Peyer's patch (tissue), 4 donors: Measurements from ENCODE around the gene TST.

Experiments used
- POLR2A ChIP-seq, 2 donors: fragments of 450-650 bp; IDR thresholded peaks; one replicate each; pipeline ENCODE4 v1.5.1; 2017; ENCODE audit warnings: antibody characterized with exemption in 2 of 2, mild to moderate bottlenecking in 2 of 2, moderate library complexity in 2 of 2
- TF ChIP-seq, protein P1 (sequence below), 6 experiments: fragments of 450-650 bp in 4 of 6; fragments of 200-600 bp in 2 of 6; sonication (generic) in 1 of 6; IDR thresholded peaks; one replicate each; pipeline ENCODE4 v1.5.1; 2017 to 2019; ENCODE audit warnings: antibody characterized with exemption in 6 of 6, mild to moderate bottlenecking in 3 of 6, moderate library complexity in 1 of 6

GRCh38 chr22:36991206-36991605 is 28.0 kb downstream of the TST start:
- TF ChIP-seq POLR2A (IDR thresholded peaks at IDR 0.05): no peak
- TF ChIP-seq, protein P1, sequence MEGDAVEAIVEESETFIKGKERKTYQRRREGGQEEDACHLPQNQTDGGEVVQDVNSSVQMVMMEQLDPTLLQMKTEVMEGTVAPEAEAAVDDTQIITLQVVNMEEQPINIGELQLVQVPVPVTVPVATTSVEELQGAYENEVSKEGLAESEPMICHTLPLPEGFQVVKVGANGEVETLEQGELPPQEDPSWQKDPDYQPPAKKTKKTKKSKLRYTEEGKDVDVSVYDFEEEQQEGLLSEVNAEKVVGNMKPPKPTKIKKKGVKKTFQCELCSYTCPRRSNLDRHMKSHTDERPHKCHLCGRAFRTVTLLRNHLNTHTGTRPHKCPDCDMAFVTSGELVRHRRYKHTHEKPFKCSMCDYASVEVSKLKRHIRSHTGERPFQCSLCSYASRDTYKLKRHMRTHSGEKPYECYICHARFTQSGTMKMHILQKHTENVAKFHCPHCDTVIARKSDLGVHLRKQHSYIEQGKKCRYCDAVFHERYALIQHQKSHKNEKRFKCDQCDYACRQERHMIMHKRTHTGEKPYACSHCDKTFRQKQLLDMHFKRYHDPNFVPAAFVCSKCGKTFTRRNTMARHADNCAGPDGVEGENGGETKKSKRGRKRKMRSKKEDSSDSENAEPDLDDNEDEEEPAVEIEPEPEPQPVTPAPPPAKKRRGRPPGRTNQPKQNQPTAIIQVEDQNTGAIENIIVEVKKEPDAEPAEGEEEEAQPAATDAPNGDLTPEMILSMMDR (IDR thresholded peaks at IDR 0.05): no peak
